Measurements from ENCODE around the gene RDH11. TPM values are rescaled to one million over a fixed set of nuclear protein-coding genes. Genes with fewer than 3 reads are reported as not detected.

Gene RDH11, protein sequence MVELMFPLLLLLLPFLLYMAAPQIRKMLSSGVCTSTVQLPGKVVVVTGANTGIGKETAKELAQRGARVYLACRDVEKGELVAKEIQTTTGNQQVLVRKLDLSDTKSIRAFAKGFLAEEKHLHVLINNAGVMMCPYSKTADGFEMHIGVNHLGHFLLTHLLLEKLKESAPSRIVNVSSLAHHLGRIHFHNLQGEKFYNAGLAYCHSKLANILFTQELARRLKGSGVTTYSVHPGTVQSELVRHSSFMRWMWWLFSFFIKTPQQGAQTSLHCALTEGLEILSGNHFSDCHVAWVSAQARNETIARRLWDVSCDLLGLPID
- total RNA-seq (2022; extraction: Qiagen RNA extraction; ENCODE audit: low read depth): 59.7 to 71.1 TPM (median 63.5 TPM) in 5 replicates

DNA sequence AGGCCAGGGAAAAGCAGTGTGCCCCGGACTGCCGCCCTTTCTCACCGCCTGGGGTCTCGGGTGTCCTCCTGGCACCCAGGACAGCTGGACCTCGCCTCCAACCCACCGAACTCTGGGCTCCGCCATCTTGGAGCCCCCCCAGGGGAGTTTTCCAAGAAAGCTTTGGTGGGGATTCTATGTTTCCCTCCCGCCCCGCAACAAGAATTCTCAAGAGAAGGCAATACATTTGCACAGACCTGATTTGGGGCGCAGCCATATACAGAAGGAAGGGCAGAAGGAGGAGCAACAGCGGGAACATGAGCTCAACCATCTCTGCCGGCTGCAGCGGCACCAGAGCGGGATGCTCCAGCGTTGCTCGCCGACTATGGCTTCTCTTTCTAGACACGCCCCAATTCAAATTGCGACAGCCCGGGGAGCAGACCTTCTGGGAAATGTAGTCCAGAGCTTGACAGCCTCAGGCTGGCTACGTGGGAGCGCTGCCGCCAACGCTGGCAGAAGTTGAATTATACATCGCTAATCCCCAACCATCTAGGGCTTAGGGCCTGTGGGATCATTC lies at the start of gene RDH11:
RDH11 (minus strand) TSS at position 371 of the 556 bp plus-strand sequence; CDS start at position 310, 61 bp downstream.

DNA sequence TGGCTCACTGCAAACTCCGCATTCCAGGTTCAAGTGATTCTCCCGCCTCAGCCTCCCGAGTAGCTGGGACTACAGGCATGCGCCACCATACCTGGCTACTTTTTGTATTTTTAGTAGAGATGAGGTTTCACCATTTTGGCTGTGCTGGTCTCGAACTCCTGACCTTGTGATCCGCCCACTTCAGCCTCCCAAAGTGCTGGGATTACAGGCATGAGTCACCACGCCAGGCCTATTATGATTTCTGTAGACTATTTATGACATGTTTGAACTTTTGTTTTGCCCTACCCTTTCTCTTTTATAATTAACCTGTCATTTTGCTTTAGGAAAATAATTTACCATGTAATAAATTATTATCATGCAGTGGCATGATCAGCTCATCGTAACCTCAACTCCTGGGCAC lies 5.9 kb upstream of the RDH11 start, which contains the start of gene RDH12:
RDH12 (plus strand) TSS at position 395 of the 400 bp plus-strand sequence. CDS start 20,757 bp downstream, outside the sequence.

DNA sequence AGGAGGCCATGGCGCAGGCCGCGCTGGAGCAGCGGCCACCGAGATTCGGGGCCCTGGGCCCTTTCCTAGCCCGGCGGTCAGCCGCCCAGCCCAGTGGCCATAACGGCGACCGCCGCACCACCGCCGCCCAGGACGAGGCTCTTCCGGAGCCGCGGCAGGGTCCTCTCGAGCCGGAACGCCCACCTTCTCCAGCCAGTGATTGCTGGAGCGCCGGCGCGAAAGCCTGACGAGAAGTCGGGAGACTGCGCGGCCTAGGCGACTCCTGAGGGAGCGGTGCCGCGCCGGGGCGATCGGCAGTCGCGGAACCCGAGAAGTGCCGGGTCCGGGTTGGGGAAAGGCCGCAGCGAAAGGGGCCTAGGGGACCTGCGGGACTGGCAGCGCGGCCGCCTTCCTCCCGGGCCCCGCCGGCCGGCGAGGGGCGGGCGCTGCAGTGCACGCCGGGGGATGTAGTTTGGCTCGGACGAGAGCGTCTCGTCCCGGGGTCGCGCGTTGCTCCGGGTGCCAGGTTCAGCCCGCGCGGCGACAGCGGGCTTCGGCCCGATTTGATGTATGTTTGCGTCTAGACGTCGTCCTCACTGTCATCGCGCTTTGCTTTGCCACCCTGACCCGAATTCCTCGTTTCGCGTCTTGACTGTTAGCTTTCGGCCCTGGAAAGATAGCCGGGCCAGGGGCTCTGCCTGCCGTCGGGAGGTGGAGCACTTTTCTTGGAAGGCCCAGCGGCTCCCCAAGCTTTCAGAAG lies 20.9 kb downstream of the RDH11 start, which contains the start of gene VTI1B:
VTI1B (minus strand) TSS at position 153 of the 739 bp plus-strand sequence; CDS start at position 10, 143 bp downstream.

Other genes starting within 250 kb of the RDH11 start
- 0.17 to 0.57 TPM (median 0.24 TPM) in 5 replicates for gene TMEM229B, start 207.0 kb downstream of the RDH11 start, total RNA-seq (2022; extraction: Qiagen RNA extraction; ENCODE audit: low read depth)
- gene PLEKHH1, start 162.5 kb downstream of the RDH11 start, total RNA-seq (2022; extraction: Qiagen RNA extraction; ENCODE audit: low read depth): 3.1 to 5.2 TPM (median 4.3 TPM) in 5 replicates
- 18.8 to 22.0 TPM (median 21.2 TPM) in 5 replicates for gene PIGH, start 95.5 kb downstream of the RDH11 start, total RNA-seq (2022; extraction: Qiagen RNA extraction; ENCODE audit: low read depth)
- gene ARG2, start 75.8 kb downstream of the RDH11 start, total RNA-seq (2022; extraction: Qiagen RNA extraction; ENCODE audit: low read depth): 1.3 to 2.7 TPM (median 1.9 TPM) in 5 replicates
- gene VTI1B, start 21.1 kb downstream of the RDH11 start, total RNA-seq (2022; extraction: Qiagen RNA extraction; ENCODE audit: low read depth): 73.8 to 94.1 TPM (median 90.8 TPM) in 5 replicates
- gene RDH12, start 6.1 kb upstream of the RDH11 start, total RNA-seq (2022; extraction: Qiagen RNA extraction; ENCODE audit: low read depth): 0.06 to 0.13 TPM (median 0.07 TPM) in 3 of 5 replicates, not detected in the others
- 5.5 to 6.5 TPM (median 5.7 TPM) in 5 replicates for gene ZFYVE26, start 120.8 kb upstream of the RDH11 start, total RNA-seq (2022; extraction: Qiagen RNA extraction; ENCODE audit: low read depth)
- gene RAD51B, start 124.0 kb upstream of the RDH11 start, total RNA-seq (2022; extraction: Qiagen RNA extraction; ENCODE audit: low read depth): 4.2 to 8.0 TPM (median 4.4 TPM) in 5 replicates